Hindlimb muscle (tissue), 1 donor: Measurements from ENCODE around the gene ACTR10. TPM values are rescaled to one million over a fixed set of nuclear protein-coding genes. Genes with fewer than 3 reads are reported as not detected.
A peak's percentile ranks its signal among the peaks of the same experiment; 100 is the strongest.
"Not testable (repeated sequence)": the region's sequence is repeated elsewhere in the genome, so short reads cannot be mapped to it uniquely, and the experiment has no call there.

Source experiments
- DNase-seq: peaks from one replicate; pipeline ENCODE4 v3.0.0-alpha.2; 2013
- polyA plus RNA-seq: library from polyadenylated mRNA; unstranded; fragments of 120-200 nt; gene quantifications from one replicate; pipeline ENCODE4 v1.2.1, GENCODE V29; 2013; ENCODE audit not compliant: insufficient read length

ACTR10 gene
- polyA plus RNA-seq, 1 donor, result 65.9 TPM

GRCh38 chr14:58216544-58216943, 16.6 kb downstream of the ACTR10 start:
- DNase-seq, result no peak

- no peak for DNase-seq
These were observed 27.3 kb downstream of the ACTR10 start for GRCh38 chr14:58227096-58227819.

GRCh38 chr14:58238252-58239243, 38.6 kb downstream of the ACTR10 start:
- peak; percentile 65 for DNase-seq

GRCh38 chr14:58239244-58240195, 39.6 kb downstream of the ACTR10 start:
- peak; percentile 75 for DNase-seq

GRCh38 chr14:58243790-58244555, 44.0 kb downstream of the ACTR10 start:
- DNase-seq, result peak; percentile 30

- DNase-seq, result peak; percentile 97
These were observed 44.8 kb downstream of the ACTR10 start, which contains the start of gene PSMA3 for GRCh38 chr14:58244556-58245387. TSS of gene PSMA3 (plus strand) at chr14:58244843. CDS start at chr14:58244921, 78 bp downstream.

- DNase-seq, result no peak
These were observed 45.6 kb downstream of the ACTR10 start for GRCh38 chr14:58245562-58245961.

GRCh38 chr14:58249611-58250010, 49.7 kb downstream of the ACTR10 start:
- DNase-seq, result no peak

GRCh38 chr14:58258156-58258555, 58.2 kb downstream of the ACTR10 start:
- no peak for DNase-seq

- DNase-seq, result not testable (repeated sequence)
These were observed 62.1 kb downstream of the ACTR10 start for GRCh38 chr14:58262005-58262404.

- no peak for DNase-seq
These were observed 65.5 kb downstream of the ACTR10 start for GRCh38 chr14:58265401-58265800.

- DNase-seq, result no peak
These were observed 70.7 kb downstream of the ACTR10 start for GRCh38 chr14:58270628-58271027.

GRCh38 chr14:58272588-58273372, 72.8 kb downstream of the ACTR10 start:
- DNase-seq, result no peak

- no peak for DNase-seq
These were observed 74.9 kb downstream of the ACTR10 start for GRCh38 chr14:58274881-58275280.

GRCh38 chr14:58275527-58276190, 75.7 kb downstream of the ACTR10 start:
- DNase-seq, result no peak

GRCh38 chr14:58276208-58276607, 76.3 kb downstream of the ACTR10 start:
- DNase-seq, result no peak

- no peak for DNase-seq
These were observed 78.2 kb downstream of the ACTR10 start for GRCh38 chr14:58278177-58278576.

- DNase-seq, result peak; percentile 29
These were observed 81.2 kb downstream of the ACTR10 start for GRCh38 chr14:58280954-58281787.
